SK-N-SH treated with all-trans-retinoic acid at 6 μM for 48 hours (cell line): Measurements from ENCODE around the gene CFL1.
A peak's percentile ranks its signal among the peaks of the same experiment; 100 is the strongest.

Experiments
- ATAC-seq: fragments of 200-7000 bp; cut with Tn5 transposase; 3 replicates; pipeline ENCODE4 v1.9.1; 2020; ENCODE audit warnings: mild to moderate bottlenecking, moderate library complexity
- ARNTL ChIP-seq: fragments of 450-650 bp; formaldehyde crosslinking; IDR thresholded peaks from 2 replicates; pipeline ENCODE4 v1.5.0; 2020; ENCODE audit warnings: low read depth, mild to moderate bottlenecking, moderate library complexity, borderline replicate concordance
- BACH2 ChIP-seq: fragments of 250-450 bp; sonication (Bioruptor Pico); IDR thresholded peaks from 2 replicates; pipeline ENCODE4 v1.9.0; 2021; ENCODE audit warnings: mild to moderate bottlenecking, borderline replicate concordance
- CSDC2 ChIP-seq: fragments of 250-450 bp; sonication (Bioruptor Pico); IDR thresholded peaks from 2 replicates; pipeline ENCODE4 v1.5.0; 2020; ENCODE audit warnings: mild to moderate bottlenecking, moderate library complexity
- ESRRG ChIP-seq: fragments of 250-450 bp; sonication (Bioruptor Pico); IDR thresholded peaks from 2 replicates; pipeline ENCODE4 v1.6.1; 2021; ENCODE audit warnings: mild to moderate bottlenecking
- GLIS3 ChIP-seq: fragments of 250-450 bp; sonication (Bioruptor Pico); IDR thresholded peaks from 2 replicates; pipeline ENCODE4 v1.5.0; 2020; ENCODE audit warnings: mild to moderate bottlenecking, moderate library complexity
- ISL1 ChIP-seq: fragments of 250-450 bp; sonication (Bioruptor Pico); IDR thresholded peaks from 2 replicates; pipeline ENCODE4 v2.1.2; 2022; ENCODE audit warnings: mild to moderate bottlenecking, moderate library complexity
- OSR1 ChIP-seq: fragments of 250-450 bp; sonication (Bioruptor Pico); IDR thresholded peaks from 2 replicates; pipeline ENCODE4 v1.8.0; 2022; ENCODE audit warnings: moderate library complexity, mild to moderate bottlenecking, inconsistent platforms
- PATZ1 ChIP-seq: fragments of 250-450 bp; sonication (Bioruptor Pico); IDR thresholded peaks from 2 replicates; pipeline ENCODE4 v1.8.0; 2020; ENCODE audit warnings: mild to moderate bottlenecking, moderate library complexity, borderline replicate concordance
- PPARA ChIP-seq: fragments of 250-450 bp; sonication (Bioruptor Pico); IDR thresholded peaks from 2 replicates; pipeline ENCODE4 v1.5.0; 2020; ENCODE audit warnings: mild to moderate bottlenecking, borderline replicate concordance
- RARB ChIP-seq: fragments of 250-450 bp; sonication (Bioruptor Pico); IDR thresholded peaks from 2 replicates; pipeline ENCODE4 v1.8.0; 2021; ENCODE audit warnings: mild to moderate bottlenecking, moderate library complexity
- TCF4 ChIP-seq: fragments of 250-450 bp; sonication (Bioruptor Pico); IDR thresholded peaks from 2 replicates; pipeline ENCODE4 v1.8.0; 2021; ENCODE audit warnings: mild to moderate bottlenecking, moderate library complexity, borderline replicate concordance
- ZC3H10 ChIP-seq: fragments of 250-450 bp; sonication (Bioruptor Pico); IDR thresholded peaks from 2 replicates; pipeline ENCODE4 v1.5.1; 2021; ENCODE audit warnings: mild to moderate bottlenecking, moderate library complexity
- ZFP3 ChIP-seq: fragments of 250-450 bp; sonication (Bioruptor Pico); IDR thresholded peaks from 2 replicates; pipeline ENCODE4 v1.5.0; 2020; ENCODE audit warnings: mild to moderate bottlenecking, moderate library complexity
- ZFP30 ChIP-seq: fragments of 450-650 bp; formaldehyde crosslinking; IDR thresholded peaks from 2 replicates; pipeline ENCODE4 v1.5.0; 2022; ENCODE audit warnings: mild to moderate bottlenecking, moderate library complexity
- ZNF565 ChIP-seq: fragments of 450-650 bp; formaldehyde crosslinking; conservative IDR thresholded peaks from 2 replicates; pipeline ENCODE4 v1.5.0; 2020; ENCODE audit warnings: low read depth, mild to moderate bottlenecking, moderate library complexity
- ZNF70 ChIP-seq: fragments of 450-650 bp; formaldehyde crosslinking; IDR thresholded peaks from 2 replicates; pipeline ENCODE4 v1.5.0; 2020; ENCODE audit warnings: mild to moderate bottlenecking, moderate library complexity
- TF ChIP-seq, protein P1 (sequence below): fragments of 250-450 bp; sonication (Bioruptor Pico); IDR thresholded peaks from 2 replicates; pipeline ENCODE4 v1.5.1; 2021; ENCODE audit warnings: mild to moderate bottlenecking, moderate library complexity
- TF ChIP-seq, protein P2 (sequence below): fragments of 250-450 bp; sonication (Bioruptor Pico); IDR thresholded peaks from 2 replicates; pipeline ENCODE4 v1.5.0; 2020; ENCODE audit warnings: mild to moderate bottlenecking, moderate library complexity

CFL1 gene

GRCh38 chr11:65860278-65861164 lies 2.5 kb upstream of the CFL1 start, which contains the start of gene MUS81:
Gene MUS81, plus strand, starts transcription at chr11:65860433. Its CDS starts 321 bp downstream, at chr11:65860754.
- ATAC-seq, result peak; percentile 63
- TF ChIP-seq PATZ1 (CRISPR knock-in tag), result peak; percentile 31; the same call in 1 of the 2 replicates
- TF ChIP-seq ZNF565 (CRISPR knock-in tag), result no peak

- ATAC-seq, result peak; percentile 0; the same call in 2 of the 3 replicates
- TF ChIP-seq, protein P1, sequence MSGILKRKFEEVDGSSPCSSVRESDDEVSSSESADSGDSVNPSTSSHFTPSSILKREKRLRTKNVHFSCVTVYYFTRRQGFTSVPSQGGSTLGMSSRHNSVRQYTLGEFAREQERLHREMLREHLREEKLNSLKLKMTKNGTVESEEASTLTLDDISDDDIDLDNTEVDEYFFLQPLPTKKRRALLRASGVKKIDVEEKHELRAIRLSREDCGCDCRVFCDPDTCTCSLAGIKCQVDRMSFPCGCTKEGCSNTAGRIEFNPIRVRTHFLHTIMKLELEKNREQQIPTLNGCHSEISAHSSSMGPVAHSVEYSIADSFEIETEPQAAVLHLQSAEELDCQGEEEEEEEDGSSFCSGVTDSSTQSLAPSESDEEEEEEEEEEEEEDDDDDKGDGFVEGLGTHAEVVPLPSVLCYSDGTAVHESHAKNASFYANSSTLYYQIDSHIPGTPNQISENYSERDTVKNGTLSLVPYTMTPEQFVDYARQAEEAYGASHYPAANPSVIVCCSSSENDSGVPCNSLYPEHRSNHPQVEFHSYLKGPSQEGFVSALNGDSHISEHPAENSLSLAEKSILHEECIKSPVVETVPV (CRISPR knock-in tag), result no peak
- no peak for TF ChIP-seq ZC3H10 (CRISPR knock-in tag)
- TF ChIP-seq, protein P2, sequence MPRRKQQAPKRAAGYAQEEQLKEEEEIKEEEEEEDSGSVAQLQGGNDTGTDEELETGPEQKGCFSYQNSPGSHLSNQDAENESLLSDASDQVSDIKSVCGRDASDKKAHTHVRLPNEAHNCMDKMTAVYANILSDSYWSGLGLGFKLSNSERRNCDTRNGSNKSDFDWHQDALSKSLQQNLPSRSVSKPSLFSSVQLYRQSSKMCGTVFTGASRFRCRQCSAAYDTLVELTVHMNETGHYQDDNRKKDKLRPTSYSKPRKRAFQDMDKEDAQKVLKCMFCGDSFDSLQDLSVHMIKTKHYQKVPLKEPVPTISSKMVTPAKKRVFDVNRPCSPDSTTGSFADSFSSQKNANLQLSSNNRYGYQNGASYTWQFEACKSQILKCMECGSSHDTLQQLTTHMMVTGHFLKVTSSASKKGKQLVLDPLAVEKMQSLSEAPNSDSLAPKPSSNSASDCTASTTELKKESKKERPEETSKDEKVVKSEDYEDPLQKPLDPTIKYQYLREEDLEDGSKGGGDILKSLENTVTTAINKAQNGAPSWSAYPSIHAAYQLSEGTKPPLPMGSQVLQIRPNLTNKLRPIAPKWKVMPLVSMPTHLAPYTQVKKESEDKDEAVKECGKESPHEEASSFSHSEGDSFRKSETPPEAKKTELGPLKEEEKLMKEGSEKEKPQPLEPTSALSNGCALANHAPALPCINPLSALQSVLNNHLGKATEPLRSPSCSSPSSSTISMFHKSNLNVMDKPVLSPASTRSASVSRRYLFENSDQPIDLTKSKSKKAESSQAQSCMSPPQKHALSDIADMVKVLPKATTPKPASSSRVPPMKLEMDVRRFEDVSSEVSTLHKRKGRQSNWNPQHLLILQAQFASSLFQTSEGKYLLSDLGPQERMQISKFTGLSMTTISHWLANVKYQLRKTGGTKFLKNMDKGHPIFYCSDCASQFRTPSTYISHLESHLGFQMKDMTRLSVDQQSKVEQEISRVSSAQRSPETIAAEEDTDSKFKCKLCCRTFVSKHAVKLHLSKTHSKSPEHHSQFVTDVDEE (CRISPR knock-in tag), result no peak
- TF ChIP-seq RARB (CRISPR knock-in tag), result peak; percentile 14; the same call in 1 of the 2 replicates
These were observed 1.9 kb upstream of the CFL1 start for GRCh38 chr11:65859812-65860277.

DNA sequence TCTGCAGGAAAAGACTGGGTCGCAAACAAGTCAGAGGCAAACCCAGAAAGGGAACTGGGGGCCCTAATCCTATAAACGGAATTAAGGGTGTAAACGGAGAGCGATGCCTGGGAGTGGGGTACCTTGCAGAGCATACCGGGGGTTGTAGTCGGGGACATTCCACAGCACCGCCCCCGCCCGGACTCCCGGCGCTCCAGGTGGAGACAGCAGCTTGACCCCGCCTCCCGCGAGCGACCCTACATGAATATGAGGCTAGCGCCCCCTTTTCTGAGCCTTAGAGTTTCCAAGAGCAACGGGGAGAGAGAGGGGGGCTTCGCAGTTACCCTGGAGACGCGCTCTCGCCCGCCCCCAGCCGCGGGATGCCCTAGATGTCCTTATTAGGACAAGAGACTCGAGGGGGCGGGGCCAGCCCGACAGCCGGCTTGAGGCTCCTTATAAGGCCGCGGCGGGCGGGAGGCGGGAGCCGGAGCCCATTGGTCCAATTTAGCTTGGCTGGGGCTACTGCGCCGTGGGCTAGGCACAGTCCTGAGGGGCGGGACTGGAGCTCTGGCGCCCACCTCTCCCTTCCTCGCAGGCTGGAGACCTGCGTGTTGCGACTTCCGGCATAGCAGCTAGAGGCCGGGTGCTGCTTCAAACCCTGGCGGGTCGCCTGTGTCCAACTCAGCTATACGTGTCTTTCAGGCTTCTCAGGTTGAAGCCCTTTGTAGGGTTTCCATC lies 1.3 kb upstream of the CFL1 start:
- peak; percentile 79 for ATAC-seq
- peak; percentile 44; the same call in 1 of the 2 replicates for TF ChIP-seq PATZ1 (CRISPR knock-in tag)
- no peak for TF ChIP-seq OSR1 (CRISPR knock-in tag)
- TF ChIP-seq, all 23 proteins: peak for 1

GRCh38 chr11:65858681-65859087 lies 704 bp upstream of the CFL1 start:
- TF ChIP-seq CSDC2 (CRISPR knock-in tag), result no peak
- TF ChIP-seq ISL1 (CRISPR knock-in tag), result no peak
- no peak for TF ChIP-seq TCF4
- TF ChIP-seq GLIS3, result no peak
- TF ChIP-seq BACH2, result no peak
- ATAC-seq, result no peak

DNA sequence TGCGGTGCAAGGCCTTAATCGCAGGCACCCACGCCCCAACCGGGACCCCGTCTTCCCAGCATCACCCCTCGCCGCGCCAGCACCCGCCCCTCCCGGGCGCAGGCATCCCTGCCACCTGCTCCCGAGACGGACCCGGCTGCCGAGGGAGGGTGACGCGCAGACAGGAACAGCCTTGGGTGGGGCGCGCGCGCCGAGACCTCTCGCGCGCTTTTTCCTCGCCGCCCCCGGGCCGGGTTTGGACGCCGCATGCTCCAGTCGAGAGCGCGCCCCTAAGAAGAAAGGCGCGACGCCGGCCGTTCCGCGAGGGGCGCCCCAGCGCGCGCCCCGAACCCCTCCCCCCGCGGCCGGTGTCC lies 504 bp downstream of the CFL1 start:
- ATAC-seq, result no peak
- TF ChIP-seq ZC3H10 (CRISPR knock-in tag) (no peak), OSR1 (CRISPR knock-in tag) (no peak), ZFP3 (CRISPR knock-in tag) (no peak), ARNTL (no peak), ZFP30 (CRISPR knock-in tag) (no peak), CSDC2 (CRISPR knock-in tag) (no peak), ESRRG (CRISPR knock-in tag) (no peak), PPARA (CRISPR knock-in tag) (no peak), ZNF70 (CRISPR knock-in tag) (no peak), RARB (CRISPR knock-in tag) (no peak)
- TF ChIP-seq, protein P2 (CRISPR knock-in tag), result no peak
